ENCODE data around the gene HOXA13.

HOXA13 gene

GRCh38 chr7:27188386-27189294 lies 11.3 kb downstream of the HOXA13 start:
- DNase-seq (ENCODE audit: insufficient read length, low spot score) (no peak), FAIRE-seq (no peak)
- no peak for TF ChIP-seq POLR2A (IDR thresholded peaks at IDR 0.05; ENCODE audit: low read depth, low read length)

- TF ChIP-seq POLR2A (IDR thresholded peaks at IDR 0.05; ENCODE audit: low read depth, low read length) = no peak
- no peak for DNase-seq (ENCODE audit: insufficient read length, low spot score)
- FAIRE-seq = no peak
Observed at GRCh38 chr7:27187475-27188385, 12.2 kb downstream of the HOXA13 start.

GRCh38 chr7:27186668-27187474 lies 13.0 kb downstream of the HOXA13 start:
- FAIRE-seq (no peak), DNase-seq (ENCODE audit: insufficient read length, low spot score) (no peak)
- no peak for TF ChIP-seq POLR2A (IDR thresholded peaks at IDR 0.05; ENCODE audit: low read depth, low read length)

GRCh38 chr7:27185854-27186667 lies 13.8 kb downstream of the HOXA13 start:
- no peak for TF ChIP-seq POLR2A (IDR thresholded peaks at IDR 0.05; ENCODE audit: low read depth, low read length)
- FAIRE-seq = no peak
- DNase-seq (ENCODE audit: insufficient read length, low spot score) = no peak

GRCh38 chr7:27185013-27185853 lies 14.7 kb downstream of the HOXA13 start, which contains the start of gene HOXA11:
Gene HOXA11 (minus strand): TSS chr7:27185232. CDS start chr7:27185144, 88 bp downstream.
- TF ChIP-seq POLR2A (IDR thresholded peaks at IDR 0.05; ENCODE audit: low read depth, low read length) = no peak
- FAIRE-seq (no peak), DNase-seq (ENCODE audit: insufficient read length, low spot score) (no peak)

- 0 out of 2 replicates have a peak, but pooled peaks have one; percentile 10 for TF ChIP-seq POLR2A (IDR thresholded peaks at IDR 0.05; ENCODE audit: low read depth, low read length)
- FAIRE-seq (no peak), DNase-seq (ENCODE audit: insufficient read length, low spot score) (no peak)
Observed at GRCh38 chr7:27184337-27185012, 15.4 kb downstream of the HOXA13 start.

- no peak for TF ChIP-seq POLR2A (IDR thresholded peaks at IDR 0.05; ENCODE audit: low read depth, low read length)
- FAIRE-seq = no peak
- no peak for DNase-seq (ENCODE audit: insufficient read length, low spot score)
Observed at GRCh38 chr7:27183682-27184336, 16.1 kb downstream of the HOXA13 start.

GRCh38 chr7:27182861-27183681 lies 16.8 kb downstream of the HOXA13 start:
- TF ChIP-seq POLR2A (IDR thresholded peaks at IDR 0.05; ENCODE audit: low read depth, low read length) = no peak
- DNase-seq (ENCODE audit: insufficient read length, low spot score) (no peak), FAIRE-seq (no peak)

GRCh38 chr7:27182285-27182841 lies 17.5 kb downstream of the HOXA13 start:
- FAIRE-seq = no peak
- no peak for TF ChIP-seq POLR2A (IDR thresholded peaks at IDR 0.05; ENCODE audit: low read depth, low read length)
- no peak for DNase-seq (ENCODE audit: insufficient read length, low spot score)

GRCh38 chr7:27181795-27182275 lies 18.1 kb downstream of the HOXA13 start:
- no peak for DNase-seq (ENCODE audit: insufficient read length, low spot score)
- no peak for FAIRE-seq

More at GRCh38 chr7:27181795-27182275, 18.1 kb downstream of the HOXA13 start:
- no peak for TF ChIP-seq POLR2A (IDR thresholded peaks at IDR 0.05; ENCODE audit: low read depth, low read length)
